ENCODE data around the gene RTN4RL2. TPM values are rescaled to one million over a fixed set of nuclear protein-coding genes. Genes with fewer than 3 reads are reported as not detected.

RTN4RL2 gene
- polyA plus RNA-seq, 1 donor: 0.60 TPM

DNA sequence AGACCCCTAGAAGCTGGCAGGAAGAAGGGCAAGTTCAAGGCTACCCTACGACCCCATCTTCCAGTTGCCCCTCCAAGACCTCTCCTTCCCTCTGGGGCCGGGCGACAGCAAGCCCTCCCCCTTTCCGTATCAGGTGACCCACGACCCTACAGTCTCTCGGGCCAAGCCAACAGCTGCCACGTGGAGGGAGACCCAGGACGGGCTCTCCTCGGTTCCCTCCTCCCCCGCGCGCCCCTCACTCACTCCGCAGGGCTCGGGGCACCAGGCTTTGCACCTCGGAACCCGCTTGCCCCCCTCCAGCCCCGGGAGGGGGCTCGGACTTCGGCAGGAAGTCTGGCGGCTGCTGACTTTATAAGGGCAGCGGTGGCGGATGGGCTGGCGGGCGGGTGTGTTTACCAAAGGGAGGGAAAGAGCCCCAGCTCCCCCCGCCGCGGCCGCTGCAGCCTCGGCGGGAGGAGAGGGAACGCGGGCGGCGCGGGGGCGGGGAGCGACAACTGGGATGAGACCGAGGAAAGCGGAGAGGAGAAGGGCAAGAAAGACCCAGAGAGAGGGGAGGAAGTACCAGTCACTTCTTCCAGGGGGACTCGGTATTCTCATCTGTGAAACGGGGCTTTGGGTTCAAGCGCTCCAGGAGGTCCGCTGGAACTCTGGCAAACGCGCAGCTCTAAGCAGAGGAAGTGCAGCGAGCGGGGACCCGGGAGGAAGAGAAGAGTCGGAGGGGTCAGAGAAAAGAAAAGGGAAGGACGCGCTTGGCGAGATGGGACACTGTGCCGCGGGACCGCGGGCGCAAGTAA is 54.4 kb downstream of the RTN4RL2 start:
- Histone ChIP-seq H3K36me3 (ENCODE audit: control insufficient read depth, insufficient read depth, low read length) (no peaks in the 10 kb centered on the region), H3K4me1 (ENCODE audit: control insufficient read depth, insufficient read depth, low read length) (peaks cover 9% of the 10 kb centered on the region), H3K27me3 (ENCODE audit: control insufficient read depth, insufficient read depth, low read length) (no peaks in the 10 kb centered on the region), H3K4me3 (ENCODE audit: low read length) (peak overlapping the region; percentile 66), H3K27ac (ENCODE audit: low read length) (no peak overlapping the region), H3K9me3 (ENCODE audit: control insufficient read depth, low read depth, low read length) (no peaks in the 10 kb centered on the region)
- no CpG with 5 or more reads among the region's 57 CpGs for WGBS (ENCODE audit: insufficient coverage, low lambda C conversion rate)
- DNase-seq: peak in 1 of 2 donors; percentile 68

DNA sequence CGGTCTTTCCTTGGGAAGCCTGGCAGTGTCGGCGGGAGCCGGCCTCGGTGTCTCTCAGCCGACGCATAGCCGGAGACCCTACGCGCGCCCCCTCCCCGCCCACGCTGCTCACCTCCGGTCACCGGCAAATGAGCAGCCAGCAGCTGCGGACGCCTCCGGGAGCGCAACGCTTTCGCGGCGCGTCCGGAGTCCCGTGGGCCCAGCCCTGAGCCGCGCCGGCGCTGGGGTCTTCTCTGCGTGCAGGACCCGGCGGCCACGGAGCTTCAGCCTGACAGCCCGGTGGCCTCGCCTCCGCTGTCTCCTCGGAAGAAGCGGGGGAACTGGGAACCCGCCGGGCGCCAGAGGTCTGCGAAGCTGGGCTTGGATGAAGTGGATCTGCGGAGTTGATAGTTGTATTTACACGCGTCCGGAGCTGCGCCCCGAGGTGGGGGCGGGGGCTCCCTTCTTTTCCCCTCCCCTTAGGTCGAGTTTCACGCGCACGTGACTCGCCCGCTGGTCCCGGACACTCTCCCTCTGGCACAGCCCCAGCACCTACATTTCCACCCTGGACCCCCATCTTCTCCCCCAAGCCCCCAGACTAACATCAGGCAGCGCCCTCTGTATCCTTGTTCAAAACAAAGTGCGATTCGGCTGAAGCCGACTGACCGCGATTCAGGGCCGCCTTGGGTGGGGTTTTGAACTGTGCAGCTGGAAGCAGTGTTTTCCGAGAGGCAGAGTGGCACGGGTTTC is 55.2 kb downstream of the RTN4RL2 start, which contains the start of gene SLC43A1:
TSS of gene SLC43A1 (minus strand) at position 371 of the 729 bp plus-strand sequence. CDS start 1,591 bp downstream, outside the sequence.
- Histone ChIP-seq H3K27ac (ENCODE audit: low read length) (no peak within 1 kb of the TSS), H3K9me3 (ENCODE audit: control insufficient read depth, low read depth, low read length) (no peaks in the 10 kb centered on the region), H3K4me1 (ENCODE audit: control insufficient read depth, insufficient read depth, low read length) (peaks cover 9% of the 10 kb centered on the region), H3K27me3 (ENCODE audit: control insufficient read depth, insufficient read depth, low read length) (no peaks in the 10 kb centered on the region), H3K4me3 (ENCODE audit: low read length) (peak within 1 kb of the TSS; percentile 66), H3K36me3 (ENCODE audit: control insufficient read depth, insufficient read depth, low read length) (no peaks in the 10 kb centered on the region)
- whole genome bisulfite sequencing (ENCODE audit: insufficient coverage, low lambda C conversion rate): no CpG with 5 or more reads among the region's 66 CpGs
- DNase-seq: peak in 1 of 2 donors; percentile 59

DNA sequence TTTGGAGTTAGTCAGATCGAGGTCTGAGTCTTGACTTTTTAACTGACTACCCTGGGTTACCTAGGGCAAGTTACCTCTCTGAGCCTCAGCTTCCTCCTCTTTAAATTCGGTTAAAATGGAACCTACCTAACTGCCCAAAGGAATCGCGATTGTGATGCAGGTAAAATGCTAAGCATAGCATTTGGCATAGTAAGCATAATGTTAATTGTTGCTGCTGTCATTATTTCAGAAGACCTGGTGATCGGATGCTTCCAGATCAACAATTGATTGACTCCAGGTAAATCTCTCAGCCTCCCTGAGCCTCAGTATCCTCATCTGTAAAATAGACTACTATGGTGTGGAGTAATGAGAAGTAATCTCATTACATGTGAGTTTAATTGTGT is 55.7 kb downstream of the RTN4RL2 start:
- no peaks in the 10 kb centered on the region for H3K27me3 ChIP-seq (ENCODE audit: control insufficient read depth, insufficient read depth, low read length)
- DNase-seq: no peak
- H3K27ac ChIP-seq (ENCODE audit: low read length): no peak overlapping the region

DNA sequence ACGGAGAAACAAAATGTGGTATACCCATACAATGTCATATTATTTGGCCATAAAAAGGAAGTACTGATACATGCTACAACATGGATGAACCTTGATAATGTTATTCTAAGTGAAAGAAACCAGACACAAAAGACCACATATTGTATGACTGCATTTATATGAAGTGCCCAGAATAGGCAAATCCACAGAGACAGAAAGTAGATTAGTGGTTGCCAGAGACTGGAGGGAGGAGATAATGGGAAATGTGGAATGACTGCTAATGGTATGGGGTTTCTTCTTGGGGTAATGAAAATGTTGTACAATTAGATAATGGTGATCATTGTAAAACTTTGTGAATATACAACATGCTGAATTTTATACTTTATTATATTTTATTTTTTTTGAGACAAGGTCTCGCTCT is 60.8 kb downstream of the RTN4RL2 start:
- Histone ChIP-seq H3K27me3 (ENCODE audit: control insufficient read depth, insufficient read depth, low read length) (no peaks in the 10 kb centered on the region), H3K27ac (ENCODE audit: low read length) (no peak overlapping the region), H3K9me3 (ENCODE audit: control insufficient read depth, low read depth, low read length) (no peaks in the 10 kb centered on the region), H3K4me3 (ENCODE audit: low read length) (no peak overlapping the region), H3K36me3 (ENCODE audit: control insufficient read depth, insufficient read depth, low read length) (no peaks in the 10 kb centered on the region), H3K4me1 (ENCODE audit: control insufficient read depth, insufficient read depth, low read length) (no peaks in the 10 kb centered on the region)
- no peak for DNase-seq
- WGBS (ENCODE audit: insufficient coverage, low lambda C conversion rate): 93% methylated on average over 2 of the region's 2 CpGs

More for the DNA sequence above, 55.7 kb downstream of the RTN4RL2 start:
- no CpG with 5 or more reads among the region's 5 CpGs for WGBS (ENCODE audit: insufficient coverage, low lambda C conversion rate)
- Histone ChIP-seq H3K36me3 (ENCODE audit: control insufficient read depth, insufficient read depth, low read length) (no peaks in the 10 kb centered on the region), H3K9me3 (ENCODE audit: control insufficient read depth, low read depth, low read length) (no peaks in the 10 kb centered on the region), H3K4me1 (ENCODE audit: control insufficient read depth, insufficient read depth, low read length) (peaks cover 9% of the 10 kb centered on the region), H3K4me3 (ENCODE audit: low read length) (peak overlapping the region; percentile 66)

DNA sequence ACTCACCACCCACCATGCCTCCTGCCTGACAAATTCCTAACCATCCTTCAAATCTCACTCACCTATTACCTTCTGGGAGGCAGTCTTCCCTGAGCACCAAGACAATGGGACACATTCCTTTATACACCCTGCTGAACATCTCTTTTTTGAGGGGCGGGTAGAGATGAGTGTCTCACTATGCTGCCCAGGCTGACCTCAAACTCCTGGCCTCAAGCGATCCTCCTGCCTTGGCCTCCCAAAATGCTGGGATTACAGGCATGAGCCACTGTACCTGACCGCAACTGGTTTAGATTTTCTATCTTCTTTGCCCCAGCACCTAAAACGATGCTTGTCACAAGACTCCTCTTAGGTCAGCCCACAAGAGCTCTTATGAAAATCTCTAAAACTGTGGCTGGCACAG is 63.1 kb downstream of the RTN4RL2 start:
- H3K9me3 ChIP-seq (ENCODE audit: control insufficient read depth, low read depth, low read length): no peaks in the 10 kb centered on the region
- no peaks in the 10 kb centered on the region for H3K4me1 ChIP-seq (ENCODE audit: control insufficient read depth, insufficient read depth, low read length)
- H3K4me3 ChIP-seq (ENCODE audit: low read length): no peak overlapping the region
- H3K36me3 ChIP-seq (ENCODE audit: control insufficient read depth, insufficient read depth, low read length): peaks cover 3% of the 10 kb centered on the region
- WGBS (ENCODE audit: insufficient coverage, low lambda C conversion rate): no CpG with 5 or more reads among the region's 4 CpGs
- no peak overlapping the region for H3K27ac ChIP-seq (ENCODE audit: low read length)
- no peaks in the 10 kb centered on the region for H3K27me3 ChIP-seq (ENCODE audit: control insufficient read depth, insufficient read depth, low read length)
- DNase-seq: no peak

Other genes starting within 250 kb of the RTN4RL2 start
- 22.8 TPM for gene APLNR, start 223.3 kb upstream of the RTN4RL2 start, polyA plus RNA-seq
- 103 TPM for gene TNKS1BP1, start 135.6 kb upstream of the RTN4RL2 start, polyA plus RNA-seq
- 94.7 TPM for gene SSRP1, start 124.6 kb upstream of the RTN4RL2 start, polyA plus RNA-seq
- 2.1 TPM for gene P2RX3, start 122.2 kb upstream of the RTN4RL2 start, polyA plus RNA-seq
- gene PRG3, start 79.4 kb upstream of the RTN4RL2 start, polyA plus RNA-seq: 0.07 TPM
- gene PRG2, start 69.9 kb upstream of the RTN4RL2 start, polyA plus RNA-seq: 0.24 TPM
- gene SLC43A3, start 33.4 kb upstream of the RTN4RL2 start, polyA plus RNA-seq: 13.4 TPM
- 16.0 TPM for gene SLC43A1, start 55.2 kb downstream of the RTN4RL2 start, polyA plus RNA-seq
- gene TIMM10, start 70.2 kb downstream of the RTN4RL2 start, polyA plus RNA-seq: 29.8 TPM
- 0.58 TPM for gene SMTNL1, start 77.1 kb downstream of the RTN4RL2 start, polyA plus RNA-seq
- gene UBE2L6, start 107.1 kb downstream of the RTN4RL2 start, polyA plus RNA-seq: 60.3 TPM
- 48.9 TPM for gene SERPING1, start 137.2 kb downstream of the RTN4RL2 start, polyA plus RNA-seq
- 2.6 TPM for gene YPEL4, start 189.4 kb downstream of the RTN4RL2 start, polyA plus RNA-seq
- 13.8 TPM for gene CLP1, start 197.2 kb downstream of the RTN4RL2 start, polyA plus RNA-seq
- 46.4 TPM for gene ZDHHC5, start 207.6 kb downstream of the RTN4RL2 start, polyA plus RNA-seq